MV-4-11 (cell line): ENCODE results near the gene AUH.
"Not testable (repeated sequence)": the region's sequence is repeated elsewhere in the genome, so short reads cannot be mapped to it uniquely, and the experiment has no call there.

ENCODE experiments used
- DNase-seq: peaks from one replicate; lab custom pipeline; 2025; lab: John Stamatoyannopoulos, UW

AUH gene

DNA sequence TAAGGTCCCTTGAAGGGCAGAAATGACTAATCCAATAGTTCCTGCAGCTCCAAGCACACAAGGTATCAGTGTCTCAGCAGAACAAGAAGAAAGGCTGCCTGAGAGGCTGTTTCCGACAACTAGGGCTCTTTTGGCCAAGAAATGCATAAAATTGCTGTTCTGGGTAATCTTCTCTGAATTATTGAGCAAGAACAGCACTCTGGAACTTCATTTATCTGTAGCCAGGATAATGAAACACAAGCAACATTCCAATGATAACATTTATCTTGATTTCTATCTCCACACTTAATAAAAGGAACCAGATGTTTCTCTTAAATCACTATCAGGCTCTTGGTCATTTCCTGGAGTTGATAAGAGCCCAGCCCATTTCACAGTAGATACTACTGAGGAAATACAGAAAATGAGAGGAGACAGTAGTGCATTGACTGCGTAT is 17.0 kb upstream of the AUH start:
- DNase-seq: no peak

GRCh38 chr9:91378054-91378453 is 16.3 kb upstream of the AUH start:
- DNase-seq: not testable (repeated sequence)

GRCh38 chr9:91376239-91376638 is 14.5 kb upstream of the AUH start:
- peak; percentile 87 for DNase-seq

- no peak for DNase-seq
Measured at GRCh38 chr9:91374939-91375338, 13.2 kb upstream of the AUH start.

DNA sequence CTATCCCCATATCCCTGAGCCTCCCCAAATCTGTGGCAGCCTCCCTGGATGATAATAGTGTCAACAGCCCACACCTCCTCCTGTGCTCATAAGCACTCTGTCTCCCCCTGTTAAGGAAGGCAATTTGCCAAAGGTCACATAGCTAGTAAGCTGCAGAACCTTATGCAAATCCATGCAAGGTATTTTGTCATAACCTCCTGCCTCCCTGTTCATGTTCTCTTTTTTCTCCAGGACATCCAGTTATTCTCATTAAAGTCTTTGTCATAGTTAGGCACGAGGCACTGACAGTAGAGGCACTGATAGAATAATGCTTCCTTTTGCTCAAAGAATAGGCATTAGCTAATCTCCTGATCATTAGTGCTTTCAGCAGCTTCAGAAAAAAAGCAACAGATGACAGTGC is 10.2 kb upstream of the AUH start:
- no peak for DNase-seq

DNA sequence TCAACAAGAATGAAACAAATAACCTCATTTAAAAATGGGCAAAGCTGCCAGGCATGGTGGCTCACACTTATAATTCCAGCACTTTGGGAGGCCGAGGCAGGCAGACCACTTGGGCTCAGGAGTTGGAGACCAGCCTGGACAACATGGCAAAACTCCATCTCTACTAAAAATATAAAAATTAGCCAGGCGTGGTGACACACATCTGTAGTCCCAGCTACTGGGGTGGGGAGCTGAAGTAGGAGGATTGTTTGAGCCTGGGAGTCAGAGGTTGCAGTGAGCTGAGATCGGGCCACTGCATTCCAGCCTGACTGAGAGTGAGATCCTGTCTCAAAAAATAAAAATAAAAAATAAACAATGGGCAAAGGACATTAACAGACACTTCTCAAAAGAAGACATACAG is 8.3 kb upstream of the AUH start:
- not testable (repeated sequence) for DNase-seq

- DNase-seq: no peak
Measured at GRCh38 chr9:91364702-91365101, 3.0 kb upstream of the AUH start.

GRCh38 chr9:91364005-91364404 is 2.3 kb upstream of the AUH start:
- DNase-seq: no peak

GRCh38 chr9:91362051-91362611 is 413 bp upstream of the AUH start:
- no peak for DNase-seq

- DNase-seq: peak; percentile 21
Measured at GRCh38 chr9:91360551-91361290, 997 bp downstream of the AUH start.

GRCh38 chr9:91359734-91360470 is 1.8 kb downstream of the AUH start:
- no peak for DNase-seq

GRCh38 chr9:91359083-91359482 is 2.6 kb downstream of the AUH start:
- no peak for DNase-seq

GRCh38 chr9:91354881-91355280 is 6.8 kb downstream of the AUH start:
- no peak for DNase-seq

DNA sequence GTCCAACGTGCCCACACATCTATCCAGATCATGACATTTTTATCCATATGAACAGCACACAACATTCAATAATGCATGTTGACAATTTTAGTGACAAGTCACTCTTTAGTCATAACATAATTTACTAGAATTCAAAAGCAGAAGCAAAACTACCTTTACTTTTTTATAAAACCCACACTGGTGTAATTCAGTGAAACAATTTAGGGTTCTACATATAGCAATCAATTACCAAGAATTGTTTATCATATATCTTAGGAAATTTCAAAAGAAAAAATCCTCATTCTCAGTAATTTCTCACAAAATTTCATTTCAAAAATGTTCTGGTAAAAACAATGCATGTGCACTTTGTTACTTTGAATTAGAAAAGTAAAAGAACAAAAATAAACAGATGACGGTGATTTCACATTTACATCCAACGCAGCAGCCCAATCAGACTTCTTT is 12.6 kb downstream of the AUH start:
- no peak for DNase-seq

DNA sequence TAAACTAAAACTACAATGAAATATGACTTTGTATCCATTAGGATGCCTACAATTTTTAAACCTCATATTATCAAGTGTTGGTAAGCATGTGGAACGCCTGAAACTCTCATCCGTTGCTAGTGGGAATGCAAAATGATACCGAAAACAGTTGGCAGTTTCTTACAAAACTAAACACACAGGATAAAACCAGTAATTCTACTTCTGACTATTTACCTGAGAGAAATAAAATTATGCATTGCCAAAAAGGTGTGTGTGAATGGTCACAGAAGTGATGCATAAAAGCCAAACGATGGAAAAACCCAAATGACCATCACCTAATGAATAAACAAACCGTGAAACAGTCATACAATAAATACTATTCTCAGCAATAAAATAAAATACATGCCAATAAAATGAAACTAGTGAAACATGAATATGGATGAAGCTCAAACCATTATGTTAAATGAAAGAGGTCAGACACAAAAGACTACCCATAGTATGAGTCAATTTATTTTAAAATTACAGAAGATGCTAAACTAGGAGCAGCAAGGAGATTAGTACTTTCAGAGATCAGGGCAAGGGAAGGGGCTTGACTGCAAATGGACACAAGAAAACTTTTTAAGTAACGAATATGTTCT is 13.4 kb downstream of the AUH start:
- DNase-seq: no peak

- DNase-seq: no peak
Measured at GRCh38 chr9:91347377-91347776, 14.3 kb downstream of the AUH start.

GRCh38 chr9:91346644-91347043 is 15.1 kb downstream of the AUH start:
- DNase-seq: no peak

DNA sequence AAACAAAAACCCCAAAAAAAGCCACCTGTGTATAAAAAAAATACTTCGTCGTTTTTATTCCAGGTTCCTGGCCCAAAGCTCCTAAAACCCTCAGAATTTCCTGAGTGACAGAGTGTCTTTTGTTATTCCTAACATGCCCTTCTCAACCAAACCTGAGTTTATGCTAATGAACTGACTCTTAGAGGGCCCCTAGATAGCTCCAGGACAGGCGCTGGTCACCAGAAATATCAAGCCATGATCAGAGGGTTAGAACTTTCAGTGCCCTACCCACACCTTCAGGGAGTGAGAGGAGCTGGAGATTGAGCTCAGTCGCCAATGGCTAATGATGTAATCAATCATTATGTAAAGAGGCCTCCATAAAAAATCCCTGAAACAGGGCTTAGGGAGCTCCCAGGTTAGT is 15.7 kb downstream of the AUH start:
- DNase-seq: no peak

DNA sequence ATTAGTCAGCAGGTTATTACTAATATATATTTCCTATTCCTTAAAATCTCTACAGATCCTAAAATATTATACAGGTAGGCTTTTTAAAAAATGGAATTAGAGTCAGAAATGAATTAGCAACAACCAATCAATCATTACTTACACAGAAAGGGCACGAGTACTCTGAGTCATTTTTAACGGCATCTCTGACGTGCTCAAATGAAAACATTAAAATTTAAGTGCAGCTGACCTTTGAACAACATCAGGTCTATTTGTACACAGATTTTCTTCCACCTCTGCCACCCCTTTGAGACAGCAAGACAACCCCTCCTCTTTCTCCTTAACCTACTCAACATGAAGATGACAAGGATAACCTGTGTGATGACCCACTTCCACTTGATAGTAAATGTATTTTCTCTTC is 19.1 kb downstream of the AUH start:
- DNase-seq: no peak

DNA sequence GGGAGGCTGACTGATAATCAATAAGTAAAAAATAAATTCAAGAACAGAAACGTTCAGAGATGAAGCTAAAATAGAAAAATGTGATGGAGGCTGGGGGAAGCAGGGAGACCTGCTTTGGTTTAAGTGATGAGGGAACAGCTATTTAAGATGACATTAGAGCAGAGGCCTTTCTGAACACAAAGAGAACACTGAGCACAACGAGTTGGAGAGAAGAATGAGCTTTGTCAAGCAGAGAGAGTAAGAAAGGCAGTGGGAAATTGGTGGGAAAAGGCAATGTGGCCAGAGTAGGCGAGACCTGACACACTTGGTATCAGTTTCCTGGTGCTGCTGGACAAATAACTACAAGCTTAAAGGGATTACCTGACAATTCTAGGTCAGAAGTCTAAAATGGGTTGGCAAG is 20.0 kb downstream of the AUH start:
- no peak for DNase-seq

DNA sequence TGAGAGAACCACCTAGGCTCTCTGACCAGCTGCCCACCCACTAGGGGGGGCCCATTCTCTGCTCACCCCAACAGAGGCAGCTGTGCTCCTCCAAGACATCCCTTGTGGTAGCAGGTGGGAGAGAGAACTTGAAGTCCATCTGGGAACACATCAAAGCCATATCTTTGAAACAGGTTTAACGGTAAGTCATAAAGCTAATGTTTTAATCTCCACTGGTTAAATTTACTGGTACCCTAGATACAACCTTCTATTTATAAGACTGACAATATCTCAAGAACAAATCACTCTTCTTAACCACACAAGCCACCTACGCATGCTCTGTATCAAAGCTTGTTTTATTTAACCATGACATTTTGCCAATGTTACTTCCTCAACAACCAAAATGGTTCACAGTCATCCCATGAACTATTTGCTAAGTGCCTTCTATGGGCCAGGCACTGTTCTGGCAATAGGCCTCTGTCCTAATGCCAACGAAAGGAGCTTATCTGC is 20.4 kb downstream of the AUH start:
- no peak for DNase-seq

DNA sequence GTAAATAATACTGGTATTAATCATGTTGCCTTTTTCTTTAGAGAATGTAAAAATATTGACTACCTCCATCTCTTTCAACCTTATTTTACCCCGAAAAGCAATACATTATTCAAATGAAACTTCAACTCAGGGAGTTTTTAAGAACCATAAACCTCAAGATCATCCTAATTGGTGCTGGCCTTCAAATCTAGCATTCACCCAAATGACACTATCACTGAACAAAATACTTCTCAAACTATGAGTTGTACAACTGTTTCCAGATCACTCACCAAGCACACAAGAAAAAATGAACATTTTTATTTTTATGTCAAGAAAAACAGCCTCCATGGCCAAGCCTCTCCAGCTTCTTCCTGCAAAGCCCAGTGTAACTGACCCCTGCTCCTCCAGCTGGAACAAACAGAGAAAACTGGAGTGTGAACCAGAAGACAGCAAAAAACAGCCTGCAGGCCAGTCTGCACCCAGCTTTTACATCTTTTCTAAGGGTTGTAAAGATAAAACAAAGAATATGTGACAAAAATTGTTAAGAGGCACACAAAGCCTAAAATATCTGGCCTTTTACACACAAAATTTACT is 21.2 kb downstream of the AUH start:
- DNase-seq: no peak
